Pancreas (tissue), 10 donors: ENCODE data around the gene TMOD2. TPM values are rescaled to one million over a fixed set of nuclear protein-coding genes. Genes with fewer than 3 reads are reported as not detected.
A peak's percentile ranks its signal among the peaks of the same experiment; 100 is the strongest.

ENCODE experiments used
- ATAC-seq, 4 donors: fragments of 200-7000 bp; cut with Tn5 transposase; one replicate each; pipeline versions ENCODE4 v1.8.0 to v1.9.1; 2020; ENCODE audit warnings: mild to moderate bottlenecking in 4 of 4, moderate library complexity in 4 of 4
- DNase-seq, 6 donors: peaks; one replicate each; pipeline ENCODE4 v3.0.0-alpha.2; 2020
- FAIRE-seq: peaks from 2 replicates; lab custom pipeline; 2012; peaks lifted over from hg19 to GRCh38; lab: Jason Lieb, UNC
- H3K27ac ChIP-seq, 4 donors: fragments of 200-600 bp; sonication (generic); 1 replicate in 3 of 4; 2 replicates in 1 of 4; pipeline versions ENCODE4 v1.5.0 to v1.8.0; 2020
- H3K27me3 ChIP-seq, 4 donors: fragments of 200-600 bp; one replicate each; pipeline ENCODE4 v1.8.0; 2021
- H3K36me3 ChIP-seq, 3 donors: fragments of 200-600 bp; sonication (generic) in 1 of 3; one replicate each; pipeline versions ENCODE4 v1.5.0 to v1.8.0; 2020 to 2021
- H3K4me1 ChIP-seq, 3 donors: fragments of 200-600 bp; one replicate each; pipeline ENCODE4 v1.8.0; 2021
- H3K4me3 ChIP-seq, 4 donors: fragments of 200-600 bp; sonication (generic) in 2 of 4; one replicate each; pipeline versions ENCODE4 v1.5.0 to v1.8.0; 2020 to 2021
- H3K9me3 ChIP-seq, 4 donors: fragments of 200-600 bp; one replicate each; pipeline ENCODE4 v1.8.0; 2021
- CTCF ChIP-seq, 4 donors: fragments of 200-600 bp; sonication (generic) in 3 of 4; IDR thresholded peaks; one replicate each; pipeline versions ENCODE4 v1.5.0 to v1.8.0; 2021; ENCODE audit warnings: antibody characterized with exemption in 4 of 4
- WGBS, 2 donors: extraction: QIAGEN DNeasy Blood & Tissue Kit; methylation state at CpG; one replicate each; pipeline ENCODE4 v1.1.7; 2013; 5-methylcytosine and 5-hydroxymethylcytosine counted together
- intact Hi-C, 3 donors: fragments of 100-400 bp; cut with DNase I; formaldehyde crosslinking; loops; one replicate each; pipeline versions ENCODE4 v1.11.1 to v1.14.2; 2022
- polyA plus RNA-seq, 2 donors: library from polyadenylated mRNA; stranded (reverse); fragments of 200-250 nt; gene quantifications; one replicate each; pipeline ENCODE4 v1.2.3, GENCODE V29; 2013
- total RNA-seq, 6 donors: library from RNA; stranded (reverse); fragmentation: NEBNext Ultra II Directional in 4 of 6; extraction: Animal tissue kit (Norgen Biotek cat#: 25700) in 4 of 6; gene quantifications; one replicate each; pipeline versions ENCODE4 v1.2.1 to v1.2.4, GENCODE V29; 2021 to 2023
- donor health status: healthy with polysubstance abuse.
- donor health status: DM: no; HTN: no; CAD: no; lungs with moderate emphysema.
- donor health status: DM: no; HTN: no; CAD: no.
- donor health status: control.
- donor health status: control.
- donor health status: Bipolar disorder and iron deficiency.
- donor health status: DM: yes; HTN: yes; CAD: no.
- donor health status: DM: no; HTN: no; CAD: no.
- donor health status: DM: no; HTN: no; CAD: no.
- donor health status: DM: yes; HTN: yes; CAD: no.

TMOD2 gene
- total RNA-seq: 1 to 10 TPM; 1.9 to 6.8 (median 3.6) TPM
- polyA plus RNA-seq: 1 to 10 TPM; 1.1 to 3.7 TPM

DNA sequence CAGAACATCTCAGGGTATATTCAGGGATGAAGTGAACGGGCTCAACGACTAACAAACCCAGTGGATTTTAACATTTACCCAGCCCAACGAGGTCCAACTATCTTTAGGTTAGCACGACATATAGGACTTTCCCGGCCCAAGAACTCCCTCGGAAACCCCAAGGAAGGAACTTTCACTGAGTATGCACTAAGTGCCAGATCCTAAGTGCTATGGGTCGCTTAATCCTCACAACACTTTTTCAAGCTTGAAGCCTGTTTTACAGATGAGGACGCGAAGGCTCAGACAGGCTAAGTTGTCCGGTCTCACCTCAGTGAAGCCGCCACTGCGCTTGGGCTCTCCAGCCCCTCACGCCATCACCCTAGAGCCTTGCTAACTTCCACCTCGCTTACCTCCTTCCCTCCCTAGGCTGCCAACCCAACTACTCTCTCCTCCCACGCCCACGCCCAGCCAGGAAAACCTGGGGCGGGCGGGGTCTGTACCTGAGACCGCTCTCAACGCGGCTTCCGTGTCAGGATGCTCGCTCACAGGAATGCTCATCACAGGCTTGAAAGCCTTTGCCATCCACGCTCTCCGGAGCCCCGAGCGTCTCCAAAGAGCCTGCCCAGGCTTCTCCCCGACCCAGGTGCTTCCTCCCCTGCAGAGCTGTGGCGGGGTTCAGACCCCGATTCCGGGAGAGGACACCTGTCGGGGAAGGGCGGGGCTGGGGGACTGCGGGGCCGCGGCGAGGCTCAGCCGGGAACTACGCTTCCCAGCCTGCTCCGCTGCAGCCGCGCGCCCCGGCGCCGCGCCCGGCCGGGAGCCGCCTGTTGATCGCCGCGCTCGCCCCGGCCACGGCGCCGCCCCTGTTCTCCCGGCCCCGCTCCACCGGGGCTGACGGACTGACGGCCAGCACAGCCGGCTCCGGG is at the start of gene TMOD2:
Gene TMOD2 (plus strand): TSS at position 806 of the 905 bp plus-strand sequence. CDS start 14,845 bp downstream, outside the sequence.
- H3K4me1 ChIP-seq: peaks cover 4 to 6% (median 4%) of the 10 kb centered on the region in 3 donors
- no peaks in the 10 kb centered on the region for H3K36me3 ChIP-seq
- peak within 1 kb of the TSS; percentile 66 to 83 (median 78) for H3K4me3 ChIP-seq
- peak; percentile 39 to 85 (median 51) for DNase-seq
- H3K27ac ChIP-seq: peak within 1 kb of the TSS in 2 of 4 donors; percentile 11 to 50
- no peak for TF ChIP-seq CTCF (IDR thresholded peaks at IDR 0.05)
- no peaks in the 10 kb centered on the region for H3K27me3 ChIP-seq
- FAIRE-seq: no peak
- WGBS, 2 donors: 6 to 9% methylated on average over 46 to 65 of the region's 65 CpGs
- no peaks in the 10 kb centered on the region for H3K9me3 ChIP-seq
- ATAC-seq: peak; percentile 94 to 96 (median 95)
- intact Hi-C loops: no loop called here

- FAIRE-seq (no peak), DNase-seq (no peak), ATAC-seq (no peak)
- TF ChIP-seq CTCF (IDR thresholded peaks at IDR 0.05): no peak
- Histone ChIP-seq H3K9me3 (no peaks in the 10 kb centered on the region), H3K27me3 (peaks cover 0 to 4% (median 0%) of the 10 kb centered on the region in 4 donors), H3K4me3 (no peak overlapping the region), H3K27ac (no peak overlapping the region), H3K4me1 (peaks cover 6 to 10% (median 10%) of the 10 kb centered on the region in 3 donors), H3K36me3 (no peaks in the 10 kb centered on the region)
- WGBS, 2 donors: 40 to 56% methylated on average over 1 of the region's 1 CpG
- intact Hi-C loops: no loop called here
Measured at GRCh38 chr15:51702710-51703109, 48.7 kb upstream of the TMOD2 start.

GRCh38 chr15:51706291-51706690 is 45.1 kb upstream of the TMOD2 start:
- Histone ChIP-seq H3K36me3 (no peaks in the 10 kb centered on the region), H3K4me1 (peaks cover 6 to 13% (median 10%) of the 10 kb centered on the region in 3 donors), H3K9me3 (no peaks in the 10 kb centered on the region), H3K27ac (no peak overlapping the region), H3K4me3 (no peak overlapping the region), H3K27me3 (no peaks in the 10 kb centered on the region)
- FAIRE-seq: no peak
- TF ChIP-seq CTCF (IDR thresholded peaks at IDR 0.05): no peak
- 71 to 74% methylated on average over 5 of the region's 5 CpGs for WGBS, 2 donors
- no peak for ATAC-seq
- DNase-seq: no peak
- intact Hi-C loops: no loop called here

DNA sequence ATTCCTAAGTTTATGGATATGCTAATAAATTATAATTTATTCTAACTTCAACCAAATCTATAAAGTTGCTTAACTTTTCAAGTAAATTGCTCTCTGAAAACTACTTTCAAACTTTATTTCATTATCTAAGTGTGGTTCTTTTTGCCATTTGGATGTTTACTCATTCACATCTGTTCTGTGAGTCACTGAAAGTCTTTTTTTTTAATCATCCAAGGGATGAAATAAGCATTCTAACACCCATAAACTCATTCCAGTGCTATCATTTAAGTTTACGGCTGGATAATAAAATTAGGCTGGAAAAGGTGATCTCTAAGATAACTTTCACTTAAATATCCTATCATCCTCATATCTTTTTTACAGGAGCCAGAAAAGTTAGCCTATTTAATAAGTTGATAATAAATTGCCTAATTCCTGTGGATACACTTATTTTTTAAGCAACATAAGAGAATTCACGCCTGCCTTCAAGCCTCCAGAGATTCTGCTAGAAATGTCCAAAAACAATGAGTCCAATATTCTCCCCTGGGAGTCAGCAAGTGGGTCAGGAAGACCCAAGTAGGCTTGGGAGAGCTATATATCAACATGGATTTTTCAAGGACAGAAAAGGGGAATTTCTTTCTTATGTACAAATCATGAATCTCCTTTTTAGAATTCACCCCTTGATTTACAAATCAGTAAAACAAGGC is 44.3 kb upstream of the TMOD2 start:
- Histone ChIP-seq H3K9me3 (no peaks in the 10 kb centered on the region), H3K4me3 (no peak overlapping the region), H3K4me1 (peaks cover 6 to 13% (median 10%) of the 10 kb centered on the region in 3 donors), H3K27ac (peak overlapping the region in 2 of 4 donors; percentile 81 to 85), H3K27me3 (no peaks in the 10 kb centered on the region), H3K36me3 (no peaks in the 10 kb centered on the region)
- ATAC-seq (no peak), FAIRE-seq (peak; percentile 60), DNase-seq (no peak)
- WGBS, 2 donors: 59 to 69% methylated on average over 2 of the region's 2 CpGs
- intact Hi-C loops: no loop called here
- TF ChIP-seq CTCF (IDR thresholded peaks at IDR 0.05): no peak
